IPS-NIHi11 (cell line): Measurements from ENCODE around the gene TEDC2.

Experiments used
- DNase-seq: peaks from one replicate; pipeline ENCODE4 v3.0.0; 2012; ENCODE audit warnings: mixed read lengths, low spot score

Gene TEDC2

GRCh38 chr16:2496223-2497115, 36.6 kb downstream of the TEDC2 start:
- no peak for DNase-seq

- no peak for DNase-seq
Observed at GRCh38 chr16:2497116-2497630, 37.3 kb downstream of the TEDC2 start.

DNA sequence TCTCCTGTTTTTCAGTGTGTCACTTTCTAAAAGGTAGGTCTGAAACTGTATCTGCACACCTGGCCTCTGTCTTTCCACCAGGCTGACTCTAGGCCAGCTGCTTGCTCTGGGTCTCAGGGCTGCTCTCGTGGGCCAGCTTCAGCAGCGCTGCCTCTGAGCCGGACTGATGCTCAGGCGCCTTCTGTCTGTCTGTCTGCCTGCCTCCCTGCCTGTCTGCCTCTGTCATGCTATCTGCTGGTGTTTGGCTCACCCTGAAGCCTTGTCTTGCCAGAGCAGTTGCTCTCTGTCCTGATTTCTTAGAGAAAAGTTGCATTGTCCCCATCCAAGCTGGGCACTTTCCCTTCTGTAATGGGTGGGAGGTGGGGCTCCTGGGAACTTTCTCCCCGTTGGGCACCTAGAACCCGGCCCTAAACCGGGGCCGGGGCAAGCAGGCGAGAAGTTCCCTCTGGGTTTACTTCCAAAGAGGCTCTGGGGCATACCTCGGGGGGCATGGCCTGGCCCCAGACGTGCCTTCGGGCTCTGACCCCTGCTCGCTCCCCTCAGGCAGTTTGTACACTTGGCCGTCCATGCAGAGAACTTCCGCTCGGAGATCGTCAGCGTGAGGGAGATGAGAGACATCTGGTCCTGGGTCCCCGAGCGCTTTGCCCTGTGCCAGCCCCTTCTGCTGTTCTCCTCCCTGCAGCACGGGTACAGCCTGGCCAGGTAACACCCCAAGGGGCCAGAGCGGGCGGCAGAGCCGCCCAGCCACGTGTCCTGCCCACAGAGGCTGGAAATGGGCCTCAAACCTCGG, 38.0 kb downstream of the TEDC2 start:
- no peak for DNase-seq

DNA sequence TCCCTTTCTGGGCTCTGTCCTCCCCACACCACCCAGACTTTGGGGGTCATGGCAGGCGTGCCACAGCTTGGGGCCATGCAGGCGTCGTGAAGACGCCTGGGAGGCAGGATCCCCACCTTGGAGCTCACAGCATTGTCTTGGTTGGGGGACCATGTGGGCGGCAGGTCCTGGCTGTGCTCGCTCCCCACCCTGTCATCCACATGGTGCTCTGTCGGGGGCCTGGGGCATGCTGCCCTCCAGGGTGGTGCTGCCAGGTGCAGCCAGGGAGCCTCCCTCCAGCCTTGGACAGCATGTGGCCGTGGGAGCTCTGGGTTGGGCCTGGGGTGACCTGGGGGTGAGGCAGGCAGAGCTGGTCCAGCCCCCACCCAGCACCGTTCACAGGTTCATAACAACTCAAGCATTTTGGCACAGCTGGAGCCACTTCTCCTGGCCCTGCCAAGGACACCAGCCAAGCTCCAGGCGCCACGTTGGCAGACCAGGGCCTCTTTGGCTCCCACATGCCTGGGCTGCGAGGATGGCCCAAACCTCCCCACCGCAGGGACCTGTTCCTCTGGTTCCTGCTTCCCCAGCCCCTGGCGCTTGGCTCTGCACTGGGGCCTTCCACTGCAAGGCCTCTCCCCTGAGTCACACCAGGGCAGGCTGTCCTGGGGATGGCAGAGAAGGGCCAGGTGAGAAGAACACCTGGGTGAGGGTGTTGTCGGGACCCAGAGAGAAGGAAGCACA, 38.8 kb downstream of the TEDC2 start:
- no peak for DNase-seq

GRCh38 chr16:2499454-2499853, 39.5 kb downstream of the TEDC2 start:
- no peak for DNase-seq

DNA sequence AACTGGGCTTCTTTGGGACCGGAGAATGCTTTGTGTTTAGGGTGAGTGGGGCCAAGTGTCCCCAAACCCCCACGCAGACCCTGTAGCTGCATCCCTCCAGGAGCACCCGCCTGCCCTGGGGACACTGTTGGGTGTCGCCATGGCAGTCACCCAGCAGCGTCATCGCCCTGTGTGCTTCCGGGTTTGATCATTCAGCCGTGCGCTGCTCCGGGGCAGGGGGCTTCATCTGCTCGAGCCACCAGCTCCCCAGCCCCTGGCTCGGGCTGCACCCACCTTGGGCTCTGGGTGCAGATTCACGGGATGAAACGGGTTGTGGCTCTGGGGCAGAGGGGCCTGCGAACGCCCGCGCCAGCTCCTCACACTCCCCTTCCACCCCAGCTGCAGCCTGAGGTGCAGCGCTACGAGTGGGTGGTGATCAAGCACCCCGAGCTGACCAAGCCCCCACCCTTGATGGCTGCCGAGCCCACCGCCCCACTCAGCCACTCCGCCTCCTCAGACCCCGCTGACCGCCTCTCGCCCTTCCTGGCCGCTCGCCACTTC, 40.1 kb downstream of the TEDC2 start:
- DNase-seq = no peak

DNA sequence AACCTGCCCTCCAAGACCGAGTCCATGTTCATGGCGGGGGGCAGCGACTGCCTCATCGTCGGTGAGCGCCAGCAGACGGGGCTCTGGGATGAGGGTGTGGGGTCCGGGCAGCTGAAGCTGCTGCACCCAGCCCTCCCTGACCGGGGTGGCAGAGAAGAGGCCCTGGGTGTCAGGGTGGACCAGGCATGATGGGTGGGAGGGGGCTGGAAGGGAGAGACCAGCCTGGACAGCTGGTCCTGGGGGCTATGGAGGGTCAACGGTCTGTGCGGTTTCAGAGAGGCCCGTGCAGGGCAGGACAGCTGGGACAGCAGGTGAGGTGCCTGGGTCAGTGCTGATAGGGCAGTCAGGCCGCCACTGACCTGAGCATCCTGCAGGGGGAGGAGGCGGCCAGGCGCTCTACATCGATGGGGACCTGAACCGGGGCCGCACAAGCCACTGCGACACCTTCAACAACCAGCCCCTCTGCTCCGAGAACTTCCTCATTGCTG, 40.6 kb downstream of the TEDC2 start:
- DNase-seq = no peak

DNA sequence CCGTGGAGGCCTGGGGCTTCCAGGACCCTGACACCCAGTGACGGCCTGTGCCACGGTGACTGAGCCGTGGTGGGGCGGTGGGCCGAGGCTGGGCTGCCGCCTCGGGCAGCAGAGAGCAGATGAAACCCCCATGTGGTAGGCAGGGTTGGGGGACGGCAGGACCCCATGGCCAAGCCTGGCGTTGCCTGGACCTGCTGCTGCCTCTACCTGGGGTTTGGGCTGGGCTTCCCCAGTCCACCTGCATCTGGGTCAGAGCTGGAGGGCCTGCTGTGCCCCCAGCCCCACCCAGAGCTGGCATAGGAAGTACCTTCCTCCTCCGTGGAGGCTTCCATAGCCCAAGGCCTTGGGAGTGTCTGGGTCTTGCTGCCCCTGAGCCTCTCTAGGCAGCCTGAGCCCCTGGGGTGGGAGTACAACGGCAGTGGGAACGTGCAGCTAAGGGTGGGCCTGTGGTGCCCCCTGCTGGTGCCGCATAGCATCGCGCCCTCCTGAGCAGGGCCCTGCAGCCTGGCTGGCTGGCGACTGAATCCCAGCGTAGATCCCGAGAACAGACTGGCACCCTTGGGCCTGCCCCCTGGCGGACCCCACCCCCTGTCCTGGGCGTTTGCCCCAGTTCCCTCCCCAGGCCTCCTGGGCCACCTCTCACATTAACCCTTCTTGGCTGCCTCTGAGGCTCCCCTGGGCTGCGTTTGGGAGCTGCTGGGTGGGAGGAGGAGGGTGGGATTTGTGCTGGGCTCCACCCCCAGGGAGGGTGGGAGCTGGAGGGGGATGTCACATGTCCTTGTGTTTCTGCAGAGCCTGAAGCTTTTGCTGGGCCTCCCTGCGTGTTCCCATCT, 41.2 kb downstream of the TEDC2 start:
- DNase-seq = peak; percentile 94

GRCh38 chr16:2501946-2502895, 42.3 kb downstream of the TEDC2 start:
- DNase-seq = no peak

DNA sequence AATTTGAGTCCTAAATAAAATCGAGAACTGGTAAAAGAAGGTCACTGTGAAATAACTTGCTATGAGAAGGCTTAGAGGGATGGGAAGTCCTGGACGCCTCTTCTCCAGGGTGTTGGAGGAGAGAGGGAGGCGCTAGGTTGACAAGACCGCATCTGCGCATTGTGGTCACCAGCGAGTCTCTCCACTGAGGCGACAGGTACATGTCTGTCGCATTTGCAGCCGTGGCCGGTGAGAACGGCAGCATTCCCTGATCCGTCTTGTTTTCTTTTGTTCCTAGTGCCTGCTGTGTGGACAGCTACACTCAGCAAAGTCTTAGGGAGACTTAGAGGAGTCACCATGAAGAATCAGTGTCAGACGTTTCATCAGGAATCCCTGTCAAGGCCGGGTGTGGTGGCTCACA, 45.8 kb downstream of the TEDC2 start:
- no peak for DNase-seq

DNA sequence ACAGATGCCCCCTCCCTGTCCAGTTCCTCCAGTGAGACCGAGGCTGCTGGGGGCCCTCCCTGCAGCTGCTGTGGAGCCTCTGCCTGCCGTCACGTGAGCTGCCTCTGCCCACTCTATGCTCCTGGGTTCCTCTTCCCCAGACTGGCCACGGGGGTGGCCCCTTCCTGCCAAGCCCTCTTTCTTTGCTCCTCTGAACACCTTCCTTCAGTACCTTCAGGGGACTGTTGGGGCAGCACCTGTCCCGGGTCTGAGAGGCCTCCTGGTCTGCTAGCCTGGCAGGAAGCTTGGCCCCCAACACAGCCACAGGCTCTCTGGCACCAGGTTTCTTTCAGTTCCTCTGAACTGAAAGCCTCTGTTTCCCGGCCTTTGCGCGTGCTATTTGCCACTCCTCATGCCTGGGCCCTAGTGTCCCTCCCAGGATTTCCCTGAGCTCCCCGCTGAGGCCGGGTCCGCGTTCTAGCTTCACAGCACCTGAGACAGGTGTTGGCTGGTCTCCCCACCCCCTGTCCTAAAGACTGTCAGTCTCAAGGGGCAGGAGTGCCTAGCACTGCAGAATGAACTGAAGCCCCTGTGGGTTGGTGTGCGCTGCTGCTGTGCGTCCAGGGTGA, 47.2 kb downstream of the TEDC2 start:
- DNase-seq = no peak

DNA sequence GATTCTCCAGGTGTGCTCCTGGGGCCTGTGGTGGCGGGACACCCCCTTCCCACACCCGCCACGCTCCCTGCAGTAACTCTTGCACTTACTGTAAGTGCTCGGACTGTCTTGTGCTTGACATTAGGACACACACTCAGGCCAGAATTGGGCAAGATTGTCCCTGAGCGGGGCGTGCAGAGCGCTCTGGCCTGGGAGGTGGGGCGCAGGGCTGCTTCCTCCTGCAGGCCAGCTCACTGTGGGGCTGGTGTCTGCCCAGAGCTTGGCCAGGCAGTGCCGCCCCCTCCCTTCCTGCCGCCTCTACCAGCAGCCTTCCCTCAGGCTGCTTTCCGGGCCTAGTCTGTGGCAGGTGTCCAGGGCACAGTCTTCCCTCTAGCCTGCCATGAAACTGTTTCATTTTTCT, 47.8 kb downstream of the TEDC2 start:
- no peak for DNase-seq

GRCh38 chr16:2508722-2509400, 49.0 kb downstream of the TEDC2 start:
- DNase-seq = no peak

DNA sequence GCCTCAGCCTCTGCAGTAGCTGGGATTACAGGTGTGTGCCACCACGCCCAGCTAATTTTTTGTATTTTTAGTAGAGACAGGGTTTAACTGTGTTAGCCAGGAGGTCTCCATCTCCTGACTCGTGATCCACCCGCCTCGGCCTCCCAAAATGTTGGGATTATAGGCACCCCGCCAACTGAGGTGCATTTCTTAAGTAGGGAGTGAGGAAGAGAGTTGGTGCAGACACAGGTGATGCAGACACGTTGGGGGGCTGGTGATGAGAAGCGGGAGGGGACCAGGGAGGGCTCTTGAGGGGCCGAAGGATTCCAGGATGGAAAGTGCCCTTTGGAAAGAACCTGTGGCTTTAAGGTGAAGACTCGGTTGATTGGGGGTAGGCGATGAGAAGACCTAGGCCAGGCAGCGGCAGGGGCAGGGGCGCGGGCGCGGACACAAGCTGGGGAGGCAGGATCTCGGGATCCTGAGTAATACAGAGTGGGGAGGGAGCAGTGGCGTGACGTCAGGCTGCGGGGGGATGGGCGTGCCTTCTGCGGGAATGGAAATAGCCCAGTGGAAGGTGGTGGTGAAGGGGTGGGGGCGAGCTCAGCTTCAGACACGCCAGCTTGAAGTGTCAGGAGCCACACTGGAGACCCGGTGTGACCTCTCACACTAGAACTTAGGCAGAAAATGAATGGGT, 51.4 kb downstream of the TEDC2 start:
- DNase-seq = no peak

DNA sequence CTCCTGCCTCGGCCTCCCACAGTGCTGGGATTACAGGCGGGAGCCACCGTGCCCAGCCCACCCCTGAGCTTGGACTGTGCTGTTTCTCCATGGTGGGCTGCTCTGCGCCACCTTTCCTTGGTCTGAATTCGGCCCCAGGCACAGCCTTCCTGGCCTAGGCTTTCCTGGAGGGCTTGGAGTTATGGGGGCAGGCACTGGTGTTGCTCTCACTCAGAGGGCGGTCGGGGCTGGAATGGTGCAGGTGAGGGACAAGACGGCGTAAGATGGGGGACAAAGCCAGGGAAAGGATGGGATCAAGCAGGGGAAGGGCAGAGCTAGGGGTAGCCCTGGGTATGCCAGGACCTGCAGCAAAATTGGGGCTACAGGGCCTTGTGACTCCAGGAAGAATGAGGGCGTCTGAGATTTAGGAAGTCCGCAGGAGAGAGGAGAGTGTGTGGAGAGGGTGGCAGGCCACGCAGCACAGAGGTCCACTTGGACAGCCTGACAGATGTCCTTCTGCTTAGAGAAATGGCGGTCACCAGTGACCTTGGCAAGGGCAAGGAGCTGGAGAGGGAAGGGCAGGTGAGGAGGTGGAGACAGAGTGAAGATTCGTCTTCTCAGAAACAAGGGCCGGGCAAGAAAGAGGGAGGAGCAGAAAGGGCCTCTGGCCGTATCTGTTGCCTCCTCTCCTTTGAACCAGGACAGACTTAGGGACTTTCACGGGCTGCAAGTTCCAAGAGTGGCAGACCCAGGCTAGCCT, 52.3 kb downstream of the TEDC2 start:
- no peak for DNase-seq

- DNase-seq = peak; percentile 63
Observed at GRCh38 chr16:2512735-2513404, 53.0 kb downstream of the TEDC2 start.
